Activated CD8-positive, alpha-beta memory T cell treated with anti-CD3 and anti-CD28 coated beads for 24 hours (primary cell): ENCODE measurements around the gene PGF.
"Not testable (repeated sequence)": the region's sequence is repeated elsewhere in the genome, so short reads cannot be mapped to it uniquely, and the experiment has no call there.

ENCODE experiments used
- DNase-seq: peaks from one replicate; pipeline ENCODE4 v3.0.0-alpha.2; 2020

Gene PGF

GRCh38 chr14:74938531-74939495, 16.6 kb downstream of the PGF start:
- no peak for DNase-seq

GRCh38 chr14:74937171-74937570, 18.2 kb downstream of the PGF start:
- no peak for DNase-seq

- DNase-seq, result no peak
Observed at GRCh38 chr14:74936731-74937130, 18.7 kb downstream of the PGF start.

GRCh38 chr14:74936151-74936550, 19.2 kb downstream of the PGF start:
- DNase-seq, result no peak

- DNase-seq, result no peak
Observed at GRCh38 chr14:74935360-74935680, 20.1 kb downstream of the PGF start.

GRCh38 chr14:74934476-74935359, 20.7 kb downstream of the PGF start:
- DNase-seq, result no peak

GRCh38 chr14:74934041-74934440, 21.4 kb downstream of the PGF start:
- no peak for DNase-seq

- DNase-seq, result not testable (repeated sequence)
Observed at GRCh38 chr14:74932936-74933335, 22.5 kb downstream of the PGF start.

- no peak for DNase-seq
Observed at GRCh38 chr14:74932401-74932901, 22.9 kb downstream of the PGF start.

- DNase-seq, result not testable (repeated sequence)
Observed at GRCh38 chr14:74931744-74932143, 23.7 kb downstream of the PGF start.

GRCh38 chr14:74929242-74929641, 26.2 kb downstream of the PGF start:
- no peak for DNase-seq

- no peak for DNase-seq
Observed at GRCh38 chr14:74927225-74927624, 28.2 kb downstream of the PGF start.

GRCh38 chr14:74924061-74924460, 31.3 kb downstream of the PGF start:
- DNase-seq, result no peak

GRCh38 chr14:74922752-74923401, 32.5 kb downstream of the PGF start, which contains the start of gene RPS6KL1:
RPS6KL1 (minus strand) TSS chr14:74923260; CDS start chr14:74921541, 1,719 bp downstream.
- DNase-seq, result peak; percentile 84

- DNase-seq, result no peak
Observed at GRCh38 chr14:74921987-74922751, 33.2 kb downstream of the PGF start.

GRCh38 chr14:74921053-74921620, 34.3 kb downstream of the PGF start:
- no peak for DNase-seq

- DNase-seq, result no peak
Observed at GRCh38 chr14:74920281-74920680, 35.1 kb downstream of the PGF start.

- DNase-seq, result no peak
Observed at GRCh38 chr14:74919421-74920165, 35.8 kb downstream of the PGF start.

- DNase-seq, result no peak
Observed at GRCh38 chr14:74918380-74918779, 37.0 kb downstream of the PGF start.

GRCh38 chr14:74917646-74918081, 37.7 kb downstream of the PGF start:
- no peak for DNase-seq

- DNase-seq, result no peak
Observed at GRCh38 chr14:74917178-74917543, 38.2 kb downstream of the PGF start.
